OCI-M2 (cell line): ENCODE measurements around the gene ZNF594.
"Not testable (repeated sequence)": the region's sequence is repeated elsewhere in the genome, so short reads cannot be mapped to it uniquely, and the experiment has no call there.

Experiments used
- DNase-seq: peaks from one replicate; lab custom pipeline; 2025; ENCODE audit not compliant: unreplicated experiment; lab: John Stamatoyannopoulos, UW

ZNF594 gene

GRCh38 chr17:5191541-5192417, at the start of gene ZNF594:
ZNF594 (minus strand) TSS chr17:5191868; CDS start chr17:5184256, 7,612 bp downstream.
- DNase-seq = peak; percentile 52

DNA sequence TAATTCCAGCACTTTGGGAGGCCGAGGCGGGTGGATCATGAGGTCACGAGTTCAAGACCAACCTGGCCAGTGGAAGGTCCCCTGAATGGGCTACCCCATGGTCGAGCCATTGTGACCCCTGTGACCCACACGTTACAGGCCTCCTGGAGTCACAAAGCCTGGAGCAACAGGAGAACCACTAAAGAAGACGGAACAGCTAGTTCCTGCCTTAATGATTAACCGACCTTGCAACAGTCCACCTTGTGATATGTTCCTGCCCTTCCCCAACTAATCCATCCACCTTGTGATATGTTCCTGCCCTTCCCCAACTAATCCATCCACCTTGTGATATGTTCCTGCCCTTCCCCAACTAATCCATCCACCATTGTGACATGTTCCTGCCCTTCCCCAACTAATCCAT, 48.1 kb upstream of the ZNF594 start:
- not testable (repeated sequence) for DNase-seq

GRCh38 chr17:5238333-5238732, 46.7 kb upstream of the ZNF594 start:
- no peak for DNase-seq

- peak; percentile 14 for DNase-seq
Measured at GRCh38 chr17:5237541-5238016, 45.9 kb upstream of the ZNF594 start.

DNA sequence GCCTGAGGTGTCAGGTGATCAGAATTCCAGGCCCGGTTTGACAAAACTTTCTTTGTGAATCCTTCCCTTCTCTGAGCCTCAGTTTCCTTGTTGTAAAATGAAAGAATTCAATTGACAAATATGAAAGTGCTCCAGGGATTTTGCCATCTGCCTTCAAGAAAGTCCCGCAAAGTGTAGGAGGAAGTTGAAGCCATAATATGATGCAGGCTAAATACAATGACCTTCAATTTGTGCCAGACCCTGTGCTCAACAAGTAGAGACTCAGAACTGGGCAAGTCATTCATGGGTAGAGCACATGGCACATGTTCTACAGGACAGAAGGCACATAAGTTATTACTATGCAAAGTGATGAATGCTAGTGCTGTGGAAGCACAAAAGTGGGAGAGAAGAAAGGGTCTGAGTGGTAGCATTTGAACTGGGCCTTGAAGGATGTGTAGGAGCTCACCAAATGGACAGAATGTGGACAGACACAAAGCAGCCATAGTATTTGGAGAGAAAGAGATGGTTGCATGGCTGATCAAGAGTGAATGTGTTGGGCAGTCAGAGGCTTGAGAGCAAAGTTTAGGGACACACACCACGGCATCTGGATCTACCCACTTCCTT, 45.4 kb upstream of the ZNF594 start:
- no peak for DNase-seq

DNA sequence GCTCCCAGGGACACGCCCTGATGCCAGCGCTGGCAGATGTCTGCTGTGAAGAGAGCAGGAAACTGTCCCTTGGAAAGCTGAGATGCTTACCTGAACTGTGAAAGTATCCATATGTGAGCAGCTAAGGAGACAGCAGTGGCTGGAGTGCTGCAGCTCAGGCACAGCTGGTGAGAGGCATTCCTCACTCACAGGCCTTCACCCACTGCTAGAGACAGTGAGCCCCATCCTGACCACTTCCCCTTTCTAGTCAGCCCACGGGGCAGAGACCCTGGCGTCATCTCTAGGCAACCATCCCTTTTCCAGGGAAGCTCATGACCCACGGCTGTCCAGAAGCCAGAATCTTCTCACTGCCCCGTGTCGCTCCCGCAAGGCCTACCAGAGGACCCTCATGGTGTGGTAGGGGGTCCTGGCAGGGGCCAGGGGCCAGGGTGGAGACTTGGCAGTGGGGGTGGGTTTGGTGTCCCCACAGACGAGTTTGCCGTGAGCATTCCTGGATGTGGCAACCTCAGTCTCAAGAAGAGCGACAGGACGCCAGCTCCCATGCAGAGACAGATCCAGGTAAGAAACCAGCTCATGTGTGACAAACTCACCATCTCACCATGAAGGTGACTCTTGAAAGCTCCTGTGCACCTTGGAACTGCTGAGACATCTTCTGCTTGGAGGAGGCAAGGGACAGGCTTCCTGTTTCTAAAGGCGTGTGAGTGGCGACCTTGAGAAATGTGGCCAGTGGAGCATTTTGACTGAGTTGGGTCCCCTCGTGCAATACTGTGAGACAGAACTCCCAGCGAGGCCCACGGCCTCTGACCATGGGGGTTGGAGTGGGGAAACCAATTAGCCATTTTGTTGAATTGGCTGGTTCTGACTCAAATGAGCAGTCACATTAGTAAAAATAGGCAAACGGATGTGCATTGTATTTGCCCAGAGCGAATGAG, 43.2 kb upstream of the ZNF594 start, which contains the start of gene SCIMP:
Gene SCIMP (minus strand): TSS at position 216 of the 932 bp plus-strand sequence. CDS start 105 bp downstream, at position 111.
- no peak for DNase-seq

DNA sequence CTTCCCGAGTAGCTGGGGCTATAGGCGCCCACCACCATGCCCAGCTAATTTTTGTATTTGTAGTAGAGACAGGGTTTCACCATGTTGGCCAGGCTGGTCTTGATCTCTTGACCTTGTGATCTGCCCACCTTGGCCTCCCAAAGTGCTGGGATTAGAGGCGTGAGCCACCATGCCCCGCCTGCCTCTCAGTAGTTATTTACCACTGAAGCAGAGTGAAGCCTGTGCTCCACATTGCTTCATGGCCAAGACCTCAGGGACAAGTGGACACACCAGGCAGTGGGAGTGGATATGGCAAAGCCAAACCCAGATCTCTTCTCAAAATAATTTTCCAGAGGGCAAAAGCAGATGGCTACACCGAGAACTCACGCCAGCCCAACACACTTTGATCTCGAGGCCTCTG, 41.8 kb upstream of the ZNF594 start:
- DNase-seq = not testable (repeated sequence)

DNA sequence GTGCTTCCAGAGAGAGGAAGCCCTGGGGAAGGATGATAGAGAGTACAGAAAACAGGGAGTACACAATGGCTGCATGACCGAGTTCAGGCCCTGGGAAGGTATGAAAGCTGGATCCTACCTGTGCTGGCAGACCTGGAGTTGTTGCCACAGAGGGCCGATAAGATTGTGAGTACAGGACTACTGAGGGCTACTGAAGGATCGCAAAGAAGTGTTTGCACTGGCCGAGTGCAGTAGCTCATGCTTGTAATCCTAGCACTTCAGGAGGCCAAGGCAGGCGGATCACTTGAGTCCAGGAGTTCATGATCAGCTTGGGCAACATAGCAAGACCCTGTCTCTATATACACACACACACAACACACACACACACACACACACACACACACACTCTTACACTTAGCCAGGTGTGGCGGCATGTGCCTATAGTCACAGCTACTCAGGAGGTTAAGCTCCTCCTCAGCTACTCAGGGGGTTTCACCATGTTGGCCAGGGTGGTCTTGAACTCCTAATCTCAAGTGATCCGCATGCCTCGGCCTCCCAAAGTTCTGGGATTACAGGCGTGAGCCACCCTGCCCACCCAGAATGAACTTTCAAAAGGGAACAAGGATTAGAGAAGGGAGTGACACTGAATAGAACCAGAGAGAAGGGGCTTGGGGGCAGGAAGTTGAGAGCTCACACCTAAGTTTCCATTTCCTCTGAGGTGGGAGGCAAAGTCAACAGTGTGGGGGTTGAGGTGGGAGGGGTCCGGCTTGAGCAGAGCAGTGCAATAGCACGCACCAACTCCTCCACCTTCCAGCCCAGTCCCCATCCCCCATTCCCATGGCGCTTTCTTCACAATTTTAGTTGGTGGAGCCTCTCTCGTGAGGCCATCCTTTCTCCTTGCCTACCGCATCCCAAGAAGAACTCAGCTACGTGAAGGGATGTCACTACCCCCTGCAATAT, 35.5 kb upstream of the ZNF594 start:
- no peak for DNase-seq

DNA sequence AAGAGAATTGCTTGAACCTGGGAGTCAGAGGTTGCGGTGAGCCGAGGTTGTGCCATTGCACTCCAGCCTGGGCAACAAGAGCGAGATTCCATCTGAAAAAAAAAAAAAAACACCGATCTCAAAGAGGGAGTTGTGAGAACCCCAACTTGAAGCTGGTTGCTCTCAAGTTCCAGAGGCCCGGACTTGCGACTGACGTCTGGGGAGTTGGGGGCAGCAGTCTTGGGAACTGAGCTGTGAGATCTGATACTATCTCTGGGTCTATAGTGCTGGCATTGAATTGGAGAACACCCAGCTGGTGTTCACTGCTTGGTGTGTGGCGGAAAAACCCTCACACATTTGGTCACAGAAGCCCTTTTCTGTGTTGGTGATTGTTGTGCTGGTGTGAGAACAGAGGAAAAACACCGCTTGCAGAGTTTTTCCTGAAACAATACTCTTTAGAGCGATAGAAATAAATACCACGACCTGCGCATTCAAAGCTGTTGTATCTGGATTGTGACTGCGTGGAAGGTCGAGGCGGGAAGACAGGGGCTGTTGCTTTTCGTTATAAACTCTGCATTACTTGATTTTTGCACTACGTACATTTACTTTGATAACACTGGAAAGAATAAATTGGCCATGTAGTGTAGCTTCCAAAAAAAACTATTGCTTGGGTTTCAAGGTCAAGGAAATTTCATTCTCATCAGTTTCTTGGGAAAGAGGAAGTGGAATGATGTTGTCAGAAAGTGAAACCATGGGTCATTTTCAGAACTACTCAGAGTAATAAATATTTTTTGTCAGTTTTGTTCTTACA, 34.2 kb upstream of the ZNF594 start:
- no peak for DNase-seq

DNA sequence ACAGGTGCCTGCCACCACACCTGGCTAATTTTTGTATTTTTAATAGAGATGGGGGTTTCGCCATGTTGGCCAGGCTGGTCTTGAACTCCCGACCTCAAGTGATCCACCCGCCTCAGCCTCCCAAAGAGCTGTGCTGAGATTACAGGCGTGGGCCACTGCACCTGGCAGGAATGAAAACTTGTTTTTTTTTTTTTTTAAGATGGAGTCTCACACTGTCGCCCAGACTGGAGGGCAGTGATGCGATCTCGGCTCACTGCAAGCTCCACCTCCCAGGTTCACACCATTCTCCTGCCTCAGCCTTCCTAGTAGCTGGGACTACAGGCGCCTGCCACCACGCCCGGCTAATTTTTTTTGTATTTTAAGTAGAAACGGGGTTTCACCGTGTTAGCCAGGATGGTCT, 30.2 kb upstream of the ZNF594 start:
- DNase-seq = not testable (repeated sequence)

- DNase-seq = no peak
Measured at GRCh38 chr17:5220074-5220473, 28.4 kb upstream of the ZNF594 start.

DNA sequence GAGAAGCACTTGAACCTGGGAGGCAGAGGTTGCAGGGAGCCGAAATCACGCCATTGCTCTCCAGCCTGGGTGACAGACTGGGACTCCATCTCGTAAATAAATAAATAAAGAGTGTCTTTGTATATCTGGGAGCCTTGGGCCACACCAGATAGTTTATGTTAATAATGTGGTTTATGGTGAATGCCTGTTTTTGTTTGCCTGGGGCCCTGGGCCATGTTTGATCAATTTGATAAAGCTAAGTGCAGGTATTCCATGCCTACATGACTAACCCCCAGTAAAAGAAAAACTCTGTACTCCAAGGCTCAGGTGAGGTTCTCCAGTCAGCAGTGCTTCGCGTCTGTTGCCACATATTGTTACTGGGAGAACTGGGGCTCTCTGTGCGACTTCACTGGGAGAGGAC, 27.9 kb upstream of the ZNF594 start:
- DNase-seq = no peak

DNA sequence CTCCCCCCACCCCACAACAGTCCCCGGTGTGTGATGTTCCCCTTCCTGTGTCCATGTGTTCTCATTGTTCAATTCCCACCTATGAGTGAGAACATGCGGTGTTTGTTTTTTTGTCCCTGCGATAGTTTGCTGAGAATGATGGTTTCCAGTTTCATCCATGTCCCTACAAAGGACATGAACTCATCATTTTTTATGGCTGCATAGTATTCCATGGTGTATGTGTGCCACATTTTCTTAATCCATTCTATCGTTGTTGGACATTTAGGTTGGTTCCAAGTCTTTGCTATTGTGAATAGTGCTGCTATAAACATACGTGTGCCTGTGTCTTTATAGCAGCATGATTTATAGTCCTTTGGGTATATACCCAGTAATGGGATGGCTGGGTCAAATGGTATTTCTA, 25.9 kb upstream of the ZNF594 start:
- DNase-seq = not testable (repeated sequence)

DNA sequence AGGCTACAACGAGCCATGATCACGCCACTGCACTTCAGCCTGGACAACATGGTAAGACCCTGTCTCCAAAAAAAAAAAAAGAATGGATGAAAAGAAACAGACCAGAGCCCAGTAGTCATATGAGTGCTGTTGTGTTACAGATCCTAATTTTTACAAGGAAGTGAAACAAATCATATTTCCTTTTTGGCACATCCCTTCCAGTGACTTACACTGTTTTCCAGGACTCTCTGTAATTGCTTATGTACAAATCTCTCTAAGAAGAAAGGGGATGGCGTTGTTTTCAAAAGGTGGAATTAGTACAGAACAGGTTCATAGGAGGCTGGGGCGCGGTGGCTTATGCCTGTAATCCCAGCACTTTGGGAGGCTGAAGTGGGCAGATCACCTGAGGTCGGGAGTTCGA, 19.8 kb upstream of the ZNF594 start:
- no peak for DNase-seq

DNA sequence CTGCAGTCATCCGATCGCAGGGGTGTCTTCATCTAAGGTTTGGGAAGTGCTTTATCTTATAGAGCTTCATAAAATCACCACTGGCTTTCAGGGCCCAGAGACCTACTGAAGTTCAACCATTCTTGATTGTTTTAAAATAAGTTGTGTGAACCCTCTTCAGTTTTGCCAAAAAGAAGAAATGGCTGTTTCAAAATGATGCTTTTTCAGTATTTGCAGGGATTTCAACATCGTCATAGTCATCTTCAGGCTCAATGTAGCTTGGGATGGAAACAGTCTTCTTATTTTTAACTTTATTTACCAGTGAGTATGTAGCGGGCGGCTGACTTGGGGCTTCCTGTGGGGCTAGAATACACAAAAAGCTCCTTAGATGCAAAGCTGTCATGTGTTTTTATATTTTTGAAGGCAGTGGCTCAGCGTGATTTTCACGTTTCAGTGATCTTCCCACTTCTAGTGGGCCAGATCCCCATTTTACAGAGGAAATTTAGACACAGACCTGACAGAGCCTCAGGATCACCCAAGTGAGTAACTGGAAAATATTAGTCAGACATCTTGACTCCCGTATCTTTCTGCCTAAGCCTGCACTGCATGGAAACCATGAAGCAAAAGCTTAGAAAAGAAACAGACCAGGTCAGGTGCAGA, 19.1 kb upstream of the ZNF594 start:
- no peak for DNase-seq

DNA sequence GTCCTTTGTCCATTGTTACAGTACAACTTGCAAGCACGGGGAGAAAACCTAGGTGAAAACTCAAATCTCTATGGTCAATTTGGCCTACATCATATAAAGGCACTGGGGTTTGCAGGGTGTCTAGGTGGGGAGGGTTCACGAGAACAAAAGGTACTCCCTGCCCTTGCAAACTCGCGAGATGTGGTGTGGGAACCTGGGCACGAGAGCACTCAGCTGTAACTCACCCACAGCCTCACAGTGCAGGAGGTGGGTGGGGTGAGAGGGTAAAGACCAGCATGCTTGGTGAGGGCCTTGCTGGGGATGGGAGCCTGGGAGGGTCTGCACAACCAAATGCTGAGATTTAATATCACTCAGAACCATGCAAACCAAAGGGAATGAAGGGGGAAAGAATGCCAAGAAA, 18.4 kb upstream of the ZNF594 start:
- no peak for DNase-seq

- DNase-seq = no peak
Measured at GRCh38 chr17:5209396-5209795, 17.7 kb upstream of the ZNF594 start.

GRCh38 chr17:5203908-5204294, 12.2 kb upstream of the ZNF594 start:
- no peak for DNase-seq
